NCI-H748 (cell line): Measurements from ENCODE around the gene MAP3K7.

Experiments
- DNase-seq: peaks from one replicate; lab custom pipeline; 2025; ENCODE audit not compliant: unreplicated experiment; lab: John Stamatoyannopoulos, UW

The MAP3K7 gene

DNA sequence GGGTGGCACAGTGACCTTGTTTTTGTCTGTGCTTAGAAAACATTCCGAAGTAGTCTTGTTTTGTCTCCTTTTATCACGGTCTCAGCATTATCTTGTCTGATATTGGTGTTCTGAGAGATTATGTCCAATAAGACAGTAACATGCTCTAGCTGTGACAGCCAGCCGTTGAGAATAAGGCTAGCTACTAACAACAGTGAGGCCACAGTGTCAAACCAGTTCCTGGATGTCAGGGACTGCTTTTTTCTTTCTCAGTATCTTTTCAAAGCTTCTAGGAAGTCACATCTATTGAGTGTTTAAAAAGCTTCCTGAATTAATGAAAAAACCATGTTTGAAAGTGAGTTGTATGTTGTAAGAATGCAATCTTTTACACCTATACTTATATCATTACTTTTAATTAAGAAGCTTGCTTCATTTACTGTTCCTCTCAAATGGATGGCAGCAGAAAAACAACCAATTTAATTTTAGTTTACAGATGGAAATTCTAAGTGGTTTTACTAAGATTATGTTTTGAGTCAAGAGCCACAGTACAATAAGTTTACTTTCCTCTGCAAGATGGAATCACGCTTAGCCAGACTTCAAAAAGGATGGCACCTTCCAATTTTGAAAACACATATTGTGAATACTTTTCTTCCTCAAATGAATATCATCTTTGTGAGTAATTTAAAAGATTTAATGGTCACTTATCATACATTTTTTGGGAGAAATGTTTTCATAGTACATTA lies 53.1 kb downstream of the MAP3K7 start:
- DNase-seq, result no peak

DNA sequence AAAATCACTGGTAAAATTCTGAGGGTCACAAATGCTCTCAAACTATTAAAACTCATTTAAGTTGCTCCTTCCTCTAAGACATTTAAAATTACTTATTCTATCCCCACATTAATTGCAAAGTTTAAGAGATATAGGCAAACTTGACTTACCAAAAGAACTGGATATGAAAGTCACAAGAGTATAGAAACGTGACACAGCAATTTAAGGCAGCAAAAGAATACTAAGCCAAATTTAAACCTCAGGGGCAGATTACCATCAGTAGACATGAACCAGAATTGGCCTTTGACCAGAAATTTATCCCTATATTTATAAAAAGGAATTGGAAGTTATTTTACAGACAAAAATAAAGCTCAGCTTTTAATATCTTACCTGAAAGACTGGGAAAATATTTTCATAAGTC lies 56.0 kb downstream of the MAP3K7 start:
- no peak for DNase-seq

DNA sequence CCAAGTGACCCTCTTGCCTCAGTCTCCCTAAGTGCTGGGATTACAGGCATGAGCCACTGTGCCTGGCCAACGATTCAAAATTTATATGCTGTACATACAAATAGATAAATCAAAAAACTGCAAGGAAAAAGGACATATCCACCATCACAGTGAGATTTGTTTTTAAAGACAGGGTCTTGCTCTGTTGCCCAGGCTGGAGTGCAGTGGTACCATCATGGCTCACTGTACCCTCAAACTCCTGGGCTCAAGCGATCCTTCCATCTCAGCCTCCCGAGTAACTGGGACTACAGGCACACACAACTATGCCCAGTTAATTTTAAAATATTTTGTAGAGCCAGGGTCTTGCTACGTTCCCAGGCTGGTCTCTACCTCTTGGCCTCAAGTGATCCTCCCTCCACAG lies 61.5 kb downstream of the MAP3K7 start:
- no peak for DNase-seq

DNA sequence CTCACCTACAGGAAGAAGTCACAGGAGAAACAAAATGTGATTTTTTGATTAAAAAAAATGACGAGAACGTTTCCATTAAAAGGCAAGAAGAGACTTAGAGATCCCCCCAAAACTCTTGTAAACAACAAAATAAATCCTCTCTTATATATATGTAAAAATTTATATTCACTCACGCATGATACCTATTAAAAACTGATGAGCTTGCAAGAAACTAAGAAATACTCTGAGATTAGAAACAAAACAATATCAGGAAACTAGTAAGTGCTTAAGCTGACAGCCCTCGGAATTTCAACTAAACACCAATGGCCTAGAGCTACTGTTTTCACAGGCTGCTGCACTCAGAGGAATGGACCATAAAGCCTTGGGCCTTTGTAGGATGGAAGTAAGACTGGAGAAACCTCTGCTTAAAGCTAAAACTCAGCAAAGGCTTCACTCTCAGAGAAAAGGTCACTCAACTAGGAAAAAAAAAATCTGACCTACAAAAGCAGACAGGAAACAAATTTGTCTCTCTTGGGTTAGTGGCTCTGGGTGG lies 63.0 kb downstream of the MAP3K7 start:
- no peak for DNase-seq

DNA sequence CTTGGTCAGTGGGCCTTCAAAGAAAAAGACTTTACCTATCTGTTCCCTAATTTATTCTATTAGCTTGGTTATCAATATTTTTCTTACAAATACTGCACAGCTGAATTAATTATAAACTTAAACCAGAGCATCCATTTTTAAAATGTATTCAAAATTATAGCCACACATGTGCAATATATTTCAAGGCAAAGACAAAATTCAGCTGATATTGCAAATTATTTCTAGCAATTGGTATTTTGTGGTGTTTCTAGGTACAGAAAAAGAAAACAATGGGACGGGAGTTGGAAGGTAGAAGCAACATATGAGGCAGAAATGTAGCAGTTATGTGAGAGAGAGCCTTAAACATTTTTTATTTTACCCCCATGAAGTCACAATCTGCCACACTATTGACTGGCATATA lies 64.9 kb downstream of the MAP3K7 start:
- DNase-seq, result no peak

DNA sequence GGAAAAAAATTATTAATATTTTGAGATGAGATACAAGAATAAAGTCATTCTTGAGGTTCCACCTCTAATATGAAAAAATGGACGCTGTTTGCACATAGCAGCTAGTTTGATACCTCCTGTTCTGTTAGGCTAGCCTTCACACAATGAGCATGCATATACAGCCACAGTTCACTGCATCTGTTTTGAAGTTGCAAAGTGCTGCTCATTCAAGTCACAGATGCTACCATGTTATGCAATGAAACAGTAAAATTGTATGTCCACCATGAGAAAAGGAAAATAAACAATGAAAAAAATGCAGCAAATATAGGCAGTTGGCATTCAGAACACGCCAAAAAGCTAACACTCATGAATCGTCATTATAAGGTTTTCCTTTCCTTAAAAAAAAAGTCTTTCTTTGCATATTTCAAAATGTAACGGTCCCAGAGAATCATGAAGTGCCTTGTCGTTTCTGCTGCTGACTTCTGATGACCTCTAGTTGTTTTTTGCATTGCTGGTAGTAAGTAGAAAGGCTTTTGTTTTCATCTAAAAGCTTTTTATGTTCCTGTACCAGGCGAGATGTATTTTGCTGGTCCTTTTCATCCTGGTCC lies 70.7 kb downstream of the MAP3K7 start:
- DNase-seq, result no peak

DNA sequence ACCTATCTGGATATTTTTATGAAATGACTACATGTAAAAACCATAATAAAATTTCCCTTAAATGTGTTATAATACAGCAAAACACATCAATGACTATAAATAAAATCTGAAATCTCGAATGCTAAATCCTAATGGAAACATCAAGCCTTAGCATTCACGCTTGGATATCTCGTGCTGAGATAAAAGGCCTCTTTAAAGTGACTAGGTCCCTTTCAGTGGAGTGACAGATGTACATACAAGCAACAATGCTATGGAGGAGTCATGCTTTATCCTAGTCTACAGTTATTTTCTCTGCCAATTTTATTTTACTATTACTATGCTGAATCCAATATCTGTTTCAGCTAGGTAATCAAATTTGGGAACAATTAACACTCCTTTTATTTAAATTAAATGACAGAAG lies 72.4 kb downstream of the MAP3K7 start:
- no peak for DNase-seq

- DNase-seq, result no peak
Measured at GRCh38 chr6:90508753-90509152, 78.1 kb downstream of the MAP3K7 start.

GRCh38 chr6:90502866-90503407 lies 83.9 kb downstream of the MAP3K7 start:
- DNase-seq, result no peak

DNA sequence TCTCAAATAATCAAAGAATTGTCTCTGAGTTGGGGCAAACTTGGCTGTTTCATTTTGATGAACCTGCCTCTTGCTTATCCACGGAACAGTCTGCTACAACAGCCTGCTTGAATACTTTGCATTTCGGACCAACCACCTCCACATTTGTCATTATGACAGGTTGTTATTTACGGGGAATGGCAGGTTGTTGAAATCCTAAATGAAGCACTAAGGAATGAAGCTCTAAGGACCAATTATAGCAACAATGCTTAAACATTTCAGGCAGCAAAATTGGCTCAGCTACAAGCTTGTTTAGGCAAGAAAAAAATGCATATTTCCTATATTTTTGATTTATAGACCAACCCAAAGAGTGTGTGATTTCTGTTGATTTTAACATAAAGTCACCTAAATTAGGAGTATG lies 84.5 kb downstream of the MAP3K7 start:
- DNase-seq, result no peak

- no peak for DNase-seq
Measured at GRCh38 chr6:90500458-90500857, 86.4 kb downstream of the MAP3K7 start.

GRCh38 chr6:90497411-90497810 lies 89.5 kb downstream of the MAP3K7 start:
- DNase-seq, result no peak

DNA sequence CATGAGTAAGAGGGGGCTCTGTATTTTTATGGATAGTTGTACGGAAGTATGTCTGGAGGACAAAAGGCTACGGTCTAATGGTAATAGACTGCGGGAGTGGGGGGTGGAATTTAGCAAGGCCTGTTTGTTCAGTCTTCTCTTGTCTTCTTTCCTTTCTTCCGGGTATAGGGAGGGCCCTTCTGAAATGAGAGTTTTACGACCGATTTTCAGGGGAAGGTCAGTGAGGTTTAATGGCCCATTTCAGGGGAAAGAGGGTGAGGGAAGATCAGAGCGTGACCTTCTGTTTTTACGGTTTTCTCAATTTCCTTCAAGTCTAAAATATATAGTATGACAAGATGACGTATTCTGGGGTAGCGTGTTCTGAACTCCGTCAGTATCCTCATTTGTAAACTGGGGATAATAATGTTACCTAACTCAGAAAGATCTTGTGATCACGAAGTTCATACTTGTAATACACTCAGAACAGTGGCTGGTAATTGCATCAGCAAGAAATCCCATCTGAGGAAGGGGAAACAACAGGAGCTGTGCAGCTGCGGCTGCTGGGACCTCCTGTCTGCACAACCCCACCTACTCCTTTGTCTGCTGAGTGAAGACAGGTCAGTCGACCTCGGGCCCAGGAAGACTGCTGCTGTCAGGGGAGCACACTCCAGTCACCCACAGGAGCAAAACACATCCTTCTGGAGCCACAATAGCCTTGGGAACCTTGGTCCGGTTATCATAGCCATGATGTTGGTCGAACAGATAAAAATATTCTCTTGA lies 90.4 kb downstream of the MAP3K7 start:
- no peak for DNase-seq

GRCh38 chr6:90495216-90495817 lies 91.6 kb downstream of the MAP3K7 start:
- no peak for DNase-seq

GRCh38 chr6:90494067-90494780 lies 92.6 kb downstream of the MAP3K7 start:
- no peak for DNase-seq

GRCh38 chr6:90493332-90493731 lies 93.5 kb downstream of the MAP3K7 start:
- DNase-seq, result no peak

DNA sequence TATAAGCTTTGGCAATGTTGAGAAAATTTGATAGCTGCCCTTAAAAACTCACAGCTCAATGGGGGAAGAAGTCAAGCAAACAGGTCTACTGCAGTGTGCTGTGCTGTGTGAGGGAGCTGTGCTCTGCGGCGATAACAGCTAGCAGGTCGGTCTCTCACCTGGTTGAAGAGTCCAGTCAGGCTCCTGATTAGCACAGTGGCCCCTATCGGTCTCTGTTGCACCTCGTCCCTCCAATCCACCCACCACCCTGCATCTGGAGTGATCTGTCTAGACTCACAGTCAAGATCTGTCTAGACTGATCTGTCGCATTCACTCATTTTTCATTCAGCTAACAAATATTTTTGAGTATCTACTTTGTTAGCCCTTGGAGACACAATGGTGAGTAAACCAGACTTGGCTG lies 94.1 kb downstream of the MAP3K7 start:
- DNase-seq, result no peak

DNA sequence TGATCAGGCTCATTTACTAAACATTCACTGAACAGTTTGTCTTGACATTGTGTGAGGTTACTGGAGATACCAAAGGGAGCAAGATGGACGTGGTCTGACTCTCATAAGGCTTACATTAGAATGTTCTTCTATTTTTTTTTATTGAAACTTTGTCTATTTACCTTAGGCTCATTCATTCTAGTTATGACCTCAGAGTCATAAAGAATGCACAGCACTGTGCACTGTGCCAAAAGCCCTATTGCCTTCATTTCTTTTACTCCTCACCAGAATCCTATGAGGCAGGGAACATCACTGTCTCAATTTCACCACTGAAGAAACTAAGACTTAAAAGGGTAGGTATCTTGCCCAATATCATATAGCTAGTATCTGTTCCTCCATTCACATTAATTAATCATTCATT lies 94.5 kb downstream of the MAP3K7 start:
- no peak for DNase-seq

- no peak for DNase-seq
Measured at GRCh38 chr6:90490030-90490716, 96.7 kb downstream of the MAP3K7 start.

GRCh38 chr6:90488816-90489215 lies 98.1 kb downstream of the MAP3K7 start:
- no peak for DNase-seq
